H9 (cell line): ENCODE data around the gene RPL23. TPM values are rescaled to one million over a fixed set of nuclear protein-coding genes. Genes with fewer than 3 reads are reported as not detected.

ENCODE experiments used
- DNase-seq: peaks from one replicate; pipeline ENCODE4 v3.0.0-alpha.2; 2017
- H2AFZ ChIP-seq: one replicate; pipeline ENCODE4 v1.6.1; 2013; ENCODE audit warnings: mild to moderate bottlenecking, low read length, control low read depth, moderate library complexity
- H2AK5ac ChIP-seq: 2 replicates; pipeline ENCODE4 v1.6.1; 2013; ENCODE audit warnings: low read length, control low read depth, mixed read lengths; ENCODE audit not compliant: insufficient read length
- H2BK120ac ChIP-seq: one replicate; pipeline ENCODE4 v1.6.1; 2013; ENCODE audit warnings: low read depth, mild to moderate bottlenecking, low read length, control low read depth, inconsistent platforms; ENCODE audit not compliant: poor library complexity, severe bottlenecking
- H2BK12ac ChIP-seq: 2 replicates; pipeline ENCODE4 v1.6.1; 2013; ENCODE audit warnings: low read length, control low read depth, mixed read lengths, low read depth; ENCODE audit not compliant: insufficient read length
- H2BK15ac ChIP-seq: 2 replicates; pipeline ENCODE4 v1.6.1; 2013; ENCODE audit warnings: low read depth, low read length, control low read depth
- H2BK20ac ChIP-seq: one replicate; pipeline ENCODE4 v1.6.1; 2013; ENCODE audit warnings: low read depth, mild to moderate bottlenecking, low read length, control low read depth, inconsistent platforms; ENCODE audit not compliant: poor library complexity, severe bottlenecking
- H2BK5ac ChIP-seq: 2 replicates; pipeline ENCODE4 v1.6.1; 2013; ENCODE audit warnings: low read length, control low read depth, mixed read lengths; ENCODE audit not compliant: insufficient read length
- H3K14ac ChIP-seq: 2 replicates; pipeline ENCODE4 v1.6.1; 2013; ENCODE audit warnings: low read length, control low read depth; ENCODE audit not compliant: insufficient read depth
- H3K18ac ChIP-seq: 2 replicates; pipeline ENCODE4 v1.6.1; 2013; ENCODE audit warnings: low read depth, mild to moderate bottlenecking, mixed read lengths, low read length, control low read depth; ENCODE audit not compliant: insufficient read length
- H3K23ac ChIP-seq: 2 replicates; pipeline ENCODE4 v1.6.1; 2013; ENCODE audit warnings: low read length, control low read depth, mixed read lengths, low read depth; ENCODE audit not compliant: insufficient read length
- H3K23me2 ChIP-seq: 2 replicates; pipeline ENCODE4 v1.6.1; 2013; ENCODE audit warnings: low read depth, mild to moderate bottlenecking, mixed read lengths, low read length, control low read depth; ENCODE audit not compliant: insufficient read length, poor library complexity, severe bottlenecking
- H3K27ac ChIP-seq: 2 replicates; pipeline ENCODE4 v1.5.1; 2013; ENCODE audit warnings: low read length, control low read depth, mixed read lengths, low read depth; ENCODE audit not compliant: insufficient read length
- H3K27me3 ChIP-seq: 2 replicates; pipeline ENCODE4 v1.6.1; 2013; ENCODE audit warnings: low read length, control low read depth, inconsistent platforms; ENCODE audit not compliant: insufficient read depth
- H3K4ac ChIP-seq: 2 replicates; pipeline ENCODE4 v1.6.1; 2013; ENCODE audit warnings: low read depth, mild to moderate bottlenecking, control low read depth, inconsistent platforms, low read length, moderate library complexity
- H3K4me1 ChIP-seq: 2 replicates; pipeline ENCODE4 v1.6.1; 2013; ENCODE audit warnings: low read length, control low read depth, inconsistent platforms; ENCODE audit not compliant: insufficient read depth
- H3K4me2 ChIP-seq: 2 replicates; pipeline ENCODE4 v1.6.1; 2013; ENCODE audit warnings: low read length, control low read depth, mixed read lengths; ENCODE audit not compliant: insufficient read length, insufficient read depth
- H3K56ac ChIP-seq: 2 replicates; pipeline ENCODE4 v1.6.1; 2013; ENCODE audit warnings: low read depth, mild to moderate bottlenecking, mixed read lengths, low read length, control low read depth; ENCODE audit not compliant: insufficient read length
- H3K79me1 ChIP-seq: 2 replicates; pipeline ENCODE4 v1.6.1; 2013; ENCODE audit warnings: low read depth, mild to moderate bottlenecking, moderate library complexity, low read length, control low read depth, inconsistent platforms; ENCODE audit not compliant: insufficient read depth, poor library complexity, severe bottlenecking
- H3K79me2 ChIP-seq: 2 replicates; pipeline ENCODE4 v1.6.1; 2013; ENCODE audit warnings: low read length, control low read depth, inconsistent platforms; ENCODE audit not compliant: insufficient read depth
- H3K9ac ChIP-seq: 2 replicates; pipeline ENCODE4 v1.6.1; 2013; ENCODE audit warnings: low read length, control low read depth, mixed read lengths; ENCODE audit not compliant: insufficient read length; ENCODE audit errors: extremely low read depth
- H3K9me3 ChIP-seq: one replicate; pipeline ENCODE4 v1.6.1; 2013; ENCODE audit warnings: low read depth, low read length, inconsistent platforms; ENCODE audit not compliant: control insufficient read depth
- H3T11ph ChIP-seq: one replicate; pipeline ENCODE4 v1.6.1; 2013; ENCODE audit warnings: mild to moderate bottlenecking, low read length, control low read depth, inconsistent platforms
- H4K20me1 ChIP-seq: one replicate; pipeline ENCODE4 v1.6.1; 2013; ENCODE audit not compliant: control insufficient read depth, insufficient read length, insufficient read depth
- H4K5ac ChIP-seq: 2 replicates; pipeline ENCODE4 v1.6.1; 2013; ENCODE audit warnings: low read depth, mild to moderate bottlenecking, mixed read lengths, low read length, control low read depth; ENCODE audit not compliant: insufficient read length
- H4K8ac ChIP-seq: replicated peaks from 2 replicates; pipeline ENCODE4 v1.6.1; 2013; ENCODE audit warnings: low read length, control low read depth, mixed read lengths, low read depth; ENCODE audit not compliant: insufficient read length
- H4K91ac ChIP-seq: 2 replicates; pipeline ENCODE4 v1.6.1; 2013; ENCODE audit warnings: low read depth, mild to moderate bottlenecking, moderate library complexity, mixed read lengths, low read length, control low read depth; ENCODE audit not compliant: insufficient read length
- H3K27ac Mint-ChIP-seq, 3 experiments: 2 replicates in 2 of 3; 3 replicates in 1 of 3; pipeline ENCODE4 v1.8.0; 2020 to 2021; ENCODE audit warnings: mixed read lengths in 3 of 3, mild to moderate bottlenecking in 1 of 3, moderate library complexity in 1 of 3
- H3K27me3 Mint-ChIP-seq: 2 replicates; pipeline ENCODE4 v1.8.0; 2021; ENCODE audit warnings: low read depth, mild to moderate bottlenecking, moderate library complexity, mixed read lengths
- H3K36me3 Mint-ChIP-seq, 3 experiments: 2 replicates in 2 of 3; 3 replicates in 1 of 3; pipeline ENCODE4 v1.8.0; 2020 to 2021; ENCODE audit warnings: low read depth in 3 of 3, mixed read lengths in 3 of 3; ENCODE audit not compliant: insufficient read depth in 1 of 3
- H3K4me1 Mint-ChIP-seq, 2 experiments: 2 replicates each; pipeline ENCODE4 v1.8.0; 2020; ENCODE audit warnings: mixed read lengths in 2 of 2
- H3K4me3 Mint-ChIP-seq, 2 experiments: 2 replicates in 1 of 2; 3 replicates in 1 of 2; pipeline ENCODE4 v1.8.0; 2020 to 2021; ENCODE audit warnings: mild to moderate bottlenecking in 2 of 2, mixed read lengths in 2 of 2, moderate library complexity in 1 of 2
- H3K9me3 Mint-ChIP-seq, 2 experiments: 2 replicates in 1 of 2; 3 replicates in 1 of 2; pipeline ENCODE4 v1.8.0; 2020; ENCODE audit warnings: mild to moderate bottlenecking in 2 of 2, mixed read lengths in 2 of 2, moderate library complexity in 1 of 2
- WGBS: extraction: QIAGEN DNeasy Blood & Tissue Kit; methylation state at CpG from one replicate; pipeline ENCODE4 v1.1.7; 2013; ENCODE audit warnings: missing lambda C conversion rate, low lambda C conversion rate, mixed read lengths; ENCODE audit not compliant: insufficient read length; ENCODE audit errors: extremely low coverage; 5-methylcytosine and 5-hydroxymethylcytosine counted together
- total RNA-seq: library from RNA; stranded (reverse); gene quantifications from 2 replicates; pipeline ENCODE4 v1.2.1, GENCODE V29; 2021
- TF ChIP-seq, protein P1 (sequence below): fragments of 200-600 bp; sonication (generic); conservative IDR thresholded peaks from 3 replicates; pipeline ENCODE4 v1.8.0; 2021; ENCODE audit warnings: antibody characterized with exemption, mild to moderate bottlenecking

The RPL23 gene
- total RNA-seq, 1 experiment from 2014 or later: 2,084 TPM

DNA sequence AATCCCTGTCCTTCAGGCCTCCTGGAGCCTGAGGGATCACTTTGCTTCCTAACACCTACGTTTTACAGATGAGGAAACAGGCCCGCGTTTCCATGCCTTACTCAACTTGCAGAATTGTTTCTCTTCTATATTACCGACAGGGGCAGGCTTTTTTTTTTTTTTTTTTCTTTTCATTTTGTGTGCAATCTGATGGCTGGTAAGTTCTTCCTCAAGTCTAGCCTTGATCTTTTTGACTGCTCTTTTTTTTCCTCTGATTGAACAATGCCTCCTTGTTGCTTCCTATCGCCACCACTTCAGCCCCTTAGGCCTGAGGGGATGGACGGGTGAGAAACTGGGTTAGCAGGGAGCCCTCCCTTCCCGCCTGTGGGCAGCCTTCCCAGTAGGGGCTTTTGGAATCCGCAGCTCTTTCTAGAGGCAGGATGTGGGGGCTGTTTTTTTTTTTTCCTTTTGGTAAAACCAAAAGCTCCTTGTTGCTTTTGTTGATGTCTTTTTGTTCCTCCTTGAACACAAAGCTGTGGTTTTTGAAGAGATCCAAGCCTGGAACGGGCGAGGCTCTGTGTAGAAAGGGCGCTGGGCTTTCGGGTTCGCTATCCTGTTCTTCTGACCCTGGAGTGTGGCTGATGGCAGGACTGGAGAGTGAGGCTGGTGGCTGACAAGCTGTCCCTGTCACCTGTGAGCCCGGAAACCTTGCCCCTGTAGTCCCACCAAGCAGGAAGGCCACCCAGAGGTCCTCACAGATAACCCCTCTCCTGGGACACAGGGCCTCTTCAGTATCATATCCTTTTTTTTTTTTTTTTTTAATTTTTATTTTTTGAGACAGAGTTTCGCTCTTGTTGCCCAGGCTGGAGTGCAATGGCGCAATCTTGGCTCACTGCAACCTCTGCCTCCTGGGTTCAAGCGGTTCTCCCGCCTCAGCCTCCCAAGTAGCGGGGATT is 30.3 kb upstream of the RPL23 start:
- peaks cover 3% of the 10 kb centered on the region for H3K79me1 ChIP-seq
- no peak overlapping the region for H2AFZ ChIP-seq
- H3K27me3 Mint-ChIP-seq: no peaks in the 10 kb centered on the region
- peaks cover 63 to 79% of the 10 kb centered on the region in 2 experiments for H3K4me1 Mint-ChIP-seq
- peaks cover 0 to 3% of the 10 kb centered on the region in 2 experiments; a peak in 1 of 5 replicates for H3K9me3 Mint-ChIP-seq
- H3K79me2 ChIP-seq: peaks cover 4% of the 10 kb centered on the region; the same call in 1 of the 2 replicates
- H3K27ac ChIP-seq: no peak overlapping the region
- H2AK5ac ChIP-seq: no peak overlapping the region
- no peak overlapping the region for H2BK20ac ChIP-seq
- H2BK12ac ChIP-seq: no peak overlapping the region
- peak overlapping the region; percentile 20 to 63; a peak in 4 of 5 replicates for H3K4me3 Mint-ChIP-seq
- no peak overlapping the region for H3K9ac ChIP-seq
- no peak overlapping the region for H3K23ac ChIP-seq
- H3K27me3 ChIP-seq: no peaks in the 10 kb centered on the region
- H4K91ac ChIP-seq: no peak overlapping the region
- no peak overlapping the region for H2BK5ac ChIP-seq
- no CpG with 5 or more reads among the region's 19 CpGs for WGBS
- no peak overlapping the region for H4K8ac ChIP-seq
- H3K18ac ChIP-seq: peak overlapping the region; percentile 22
- peak overlapping the region; percentile 50 to 89 (median 62) for H3K27ac Mint-ChIP-seq
- H3K56ac ChIP-seq: no peak overlapping the region
- peaks cover 6% of the 10 kb centered on the region; the same call in 1 of the 2 replicates for H3K4me1 ChIP-seq
- TF ChIP-seq, protein P1, sequence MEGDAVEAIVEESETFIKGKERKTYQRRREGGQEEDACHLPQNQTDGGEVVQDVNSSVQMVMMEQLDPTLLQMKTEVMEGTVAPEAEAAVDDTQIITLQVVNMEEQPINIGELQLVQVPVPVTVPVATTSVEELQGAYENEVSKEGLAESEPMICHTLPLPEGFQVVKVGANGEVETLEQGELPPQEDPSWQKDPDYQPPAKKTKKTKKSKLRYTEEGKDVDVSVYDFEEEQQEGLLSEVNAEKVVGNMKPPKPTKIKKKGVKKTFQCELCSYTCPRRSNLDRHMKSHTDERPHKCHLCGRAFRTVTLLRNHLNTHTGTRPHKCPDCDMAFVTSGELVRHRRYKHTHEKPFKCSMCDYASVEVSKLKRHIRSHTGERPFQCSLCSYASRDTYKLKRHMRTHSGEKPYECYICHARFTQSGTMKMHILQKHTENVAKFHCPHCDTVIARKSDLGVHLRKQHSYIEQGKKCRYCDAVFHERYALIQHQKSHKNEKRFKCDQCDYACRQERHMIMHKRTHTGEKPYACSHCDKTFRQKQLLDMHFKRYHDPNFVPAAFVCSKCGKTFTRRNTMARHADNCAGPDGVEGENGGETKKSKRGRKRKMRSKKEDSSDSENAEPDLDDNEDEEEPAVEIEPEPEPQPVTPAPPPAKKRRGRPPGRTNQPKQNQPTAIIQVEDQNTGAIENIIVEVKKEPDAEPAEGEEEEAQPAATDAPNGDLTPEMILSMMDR: no peak; the same call in 2 of the 3 replicates
- peaks cover 8 to 49% (median 22%) of the 10 kb centered on the region in 3 experiments; a peak in 5 of 7 replicates for H3K36me3 Mint-ChIP-seq
- H3K23me2 ChIP-seq: no peaks in the 10 kb centered on the region
- H3K14ac ChIP-seq: no peak overlapping the region
- no peak overlapping the region for H4K5ac ChIP-seq
- peak; percentile 71 for DNase-seq
- no peaks in the 10 kb centered on the region for H4K20me1 ChIP-seq
- H2BK120ac ChIP-seq: no peak overlapping the region
- no peak overlapping the region for H2BK15ac ChIP-seq
- H3K4me2 ChIP-seq: no peak overlapping the region
- H3T11ph ChIP-seq: no peak overlapping the region
- no peaks in the 10 kb centered on the region for H3K9me3 ChIP-seq
- no peak overlapping the region for H3K4ac ChIP-seq
